ENCODE measurements around the gene ADRA2C. TPM values are rescaled to one million over a fixed set of nuclear protein-coding genes. Genes with fewer than 3 reads are reported as not detected.

The ADRA2C gene
- total RNA-seq, 2 experiments from 2014 or later, result not detected

GRCh38 chr4:3775576-3775975 lies 9.4 kb downstream of the ADRA2C start:
- no peak overlapping the region for H3K4me3 ChIP-seq (ENCODE audit: low read length)
- Mint-ChIP-seq H3K9me3 (peaks cover 2% of the 10 kb centered on the region), H3K4me3 (no peak overlapping the region), H3K4me1 (ENCODE audit: low read depth) (no peaks in the 10 kb centered on the region), H3K27me3 (peaks cover 7% of the 10 kb centered on the region), H3K36me3 (ENCODE audit: low read depth) (no peaks in the 10 kb centered on the region), H3K27ac (no peak overlapping the region)
- H3K27ac ChIP-seq (ENCODE audit: low read depth in 1 of 2, low read length in 2 of 2), result no peak overlapping the region
- no peaks in the 10 kb centered on the region for H3K36me3 ChIP-seq (ENCODE audit: insufficient read depth, low read length)
- peaks cover 0 to 27% of the 10 kb centered on the region in 2 experiments for H3K9me3 ChIP-seq (ENCODE audit: control insufficient read depth in 1 of 2, insufficient read depth in 1 of 2, low read length in 2 of 2)
- intact Hi-C loops (cut with DNase I, micrococcal nuclease), result no loop called here
- H3K4me1 ChIP-seq (ENCODE audit: insufficient read depth, low read length), result no peaks in the 10 kb centered on the region
- no peaks in the 10 kb centered on the region for H3K27me3 ChIP-seq (ENCODE audit: control insufficient read depth in 1 of 2, insufficient read depth in 2 of 2, low read length in 2 of 2)
- TF ChIP-seq CTCF (IDR thresholded peaks at IDR 0.05), result no peak
- ChIA-PET POLR2A (no interaction called here), CTCF (no interaction called here)
- DNase-seq, result no peak
- no peak for ATAC-seq (ENCODE audit: poor library complexity)

GRCh38 chr4:3776166-3777032 lies 10.2 kb downstream of the ADRA2C start:
- H3K27me3 ChIP-seq (ENCODE audit: control insufficient read depth in 1 of 2, insufficient read depth in 2 of 2, low read length in 2 of 2), result no peaks in the 10 kb centered on the region
- Mint-ChIP-seq H3K9me3 (peaks cover 2% of the 10 kb centered on the region), H3K27me3 (peaks cover 5% of the 10 kb centered on the region), H3K27ac (no peak overlapping the region), H3K4me1 (ENCODE audit: low read depth) (no peaks in the 10 kb centered on the region), H3K36me3 (ENCODE audit: low read depth) (no peaks in the 10 kb centered on the region), H3K4me3 (no peak overlapping the region)
- no peaks in the 10 kb centered on the region for H3K4me1 ChIP-seq (ENCODE audit: insufficient read depth, low read length)
- peaks cover 2 to 35% of the 10 kb centered on the region in 2 experiments for H3K9me3 ChIP-seq (ENCODE audit: control insufficient read depth in 1 of 2, insufficient read depth in 1 of 2, low read length in 2 of 2)
- no peak overlapping the region for H3K4me3 ChIP-seq (ENCODE audit: low read length)
- DNase-seq, result no peak
- intact Hi-C loops (cut with DNase I, micrococcal nuclease), result no loop called here
- no peak for ATAC-seq (ENCODE audit: poor library complexity)
- no peak overlapping the region for H3K27ac ChIP-seq (ENCODE audit: low read depth in 1 of 2, low read length in 2 of 2)
- ChIA-PET POLR2A (no interaction called here), CTCF (no interaction called here)
- no peaks in the 10 kb centered on the region for H3K36me3 ChIP-seq (ENCODE audit: insufficient read depth, low read length)
- TF ChIP-seq CTCF (IDR thresholded peaks at IDR 0.05), result no peak

GRCh38 chr4:3777033-3777390 lies 10.8 kb downstream of the ADRA2C start:
- Histone ChIP-seq H3K9me3 (ENCODE audit: control insufficient read depth in 1 of 2, insufficient read depth in 1 of 2, low read length in 2 of 2) (peaks cover 6 to 41% of the 10 kb centered on the region in 2 experiments), H3K36me3 (ENCODE audit: insufficient read depth, low read length) (no peaks in the 10 kb centered on the region), H3K27me3 (ENCODE audit: control insufficient read depth in 1 of 2, insufficient read depth in 2 of 2, low read length in 2 of 2) (no peaks in the 10 kb centered on the region), H3K4me3 (ENCODE audit: low read length) (no peak overlapping the region), H3K4me1 (ENCODE audit: insufficient read depth, low read length) (no peaks in the 10 kb centered on the region), H3K27ac (ENCODE audit: low read depth in 1 of 2, low read length in 2 of 2) (no peak overlapping the region)
- DNase-seq, result no peak
- no peaks in the 10 kb centered on the region for H3K4me1 Mint-ChIP-seq (ENCODE audit: low read depth)
- ChIA-PET POLR2A (no interaction called here), CTCF (no interaction called here)
- H3K36me3 Mint-ChIP-seq (ENCODE audit: low read depth), result no peaks in the 10 kb centered on the region
- no peak for ATAC-seq (ENCODE audit: poor library complexity)
- peaks cover 2% of the 10 kb centered on the region for H3K9me3 Mint-ChIP-seq
- no peak overlapping the region for H3K4me3 Mint-ChIP-seq
- TF ChIP-seq CTCF (IDR thresholded peaks at IDR 0.05), result no peak
- intact Hi-C loops (cut with DNase I, micrococcal nuclease), result no loop called here
- peaks cover 5% of the 10 kb centered on the region for H3K27me3 Mint-ChIP-seq
- no peak overlapping the region for H3K27ac Mint-ChIP-seq
